Measurements from ENCODE around the gene INPPL1.

The INPPL1 gene

GRCh38 chr11:72225411-72225951 lies 914 bp downstream of the INPPL1 start:
- TF ChIP-seq SIN3A (IDR thresholded peaks at IDR 0.05; ENCODE audit: borderline replicate concordance, insufficient read depth, low read length), result no peak
- no peak for TF ChIP-seq FOXP2 (optimal IDR thresholded peaks at IDR 0.05; ENCODE audit: borderline replicate concordance, extremely low read depth, extremely low read length, insufficient read depth)
- TF ChIP-seq, protein P1, sequence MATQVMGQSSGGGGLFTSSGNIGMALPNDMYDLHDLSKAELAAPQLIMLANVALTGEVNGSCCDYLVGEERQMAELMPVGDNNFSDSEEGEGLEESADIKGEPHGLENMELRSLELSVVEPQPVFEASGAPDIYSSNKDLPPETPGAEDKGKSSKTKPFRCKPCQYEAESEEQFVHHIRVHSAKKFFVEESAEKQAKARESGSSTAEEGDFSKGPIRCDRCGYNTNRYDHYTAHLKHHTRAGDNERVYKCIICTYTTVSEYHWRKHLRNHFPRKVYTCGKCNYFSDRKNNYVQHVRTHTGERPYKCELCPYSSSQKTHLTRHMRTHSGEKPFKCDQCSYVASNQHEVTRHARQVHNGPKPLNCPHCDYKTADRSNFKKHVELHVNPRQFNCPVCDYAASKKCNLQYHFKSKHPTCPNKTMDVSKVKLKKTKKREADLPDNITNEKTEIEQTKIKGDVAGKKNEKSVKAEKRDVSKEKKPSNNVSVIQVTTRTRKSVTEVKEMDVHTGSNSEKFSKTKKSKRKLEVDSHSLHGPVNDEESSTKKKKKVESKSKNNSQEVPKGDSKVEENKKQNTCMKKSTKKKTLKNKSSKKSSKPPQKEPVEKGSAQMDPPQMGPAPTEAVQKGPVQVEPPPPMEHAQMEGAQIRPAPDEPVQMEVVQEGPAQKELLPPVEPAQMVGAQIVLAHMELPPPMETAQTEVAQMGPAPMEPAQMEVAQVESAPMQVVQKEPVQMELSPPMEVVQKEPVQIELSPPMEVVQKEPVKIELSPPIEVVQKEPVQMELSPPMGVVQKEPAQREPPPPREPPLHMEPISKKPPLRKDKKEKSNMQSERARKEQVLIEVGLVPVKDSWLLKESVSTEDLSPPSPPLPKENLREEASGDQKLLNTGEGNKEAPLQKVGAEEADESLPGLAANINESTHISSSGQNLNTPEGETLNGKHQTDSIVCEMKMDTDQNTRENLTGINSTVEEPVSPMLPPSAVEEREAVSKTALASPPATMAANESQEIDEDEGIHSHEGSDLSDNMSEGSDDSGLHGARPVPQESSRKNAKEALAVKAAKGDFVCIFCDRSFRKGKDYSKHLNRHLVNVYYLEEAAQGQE (IDR thresholded peaks at IDR 0.05; ENCODE audit: insufficient read depth in 1 of 2, low read depth in 2 of 2, low read length in 2 of 2), result no peak

DNA sequence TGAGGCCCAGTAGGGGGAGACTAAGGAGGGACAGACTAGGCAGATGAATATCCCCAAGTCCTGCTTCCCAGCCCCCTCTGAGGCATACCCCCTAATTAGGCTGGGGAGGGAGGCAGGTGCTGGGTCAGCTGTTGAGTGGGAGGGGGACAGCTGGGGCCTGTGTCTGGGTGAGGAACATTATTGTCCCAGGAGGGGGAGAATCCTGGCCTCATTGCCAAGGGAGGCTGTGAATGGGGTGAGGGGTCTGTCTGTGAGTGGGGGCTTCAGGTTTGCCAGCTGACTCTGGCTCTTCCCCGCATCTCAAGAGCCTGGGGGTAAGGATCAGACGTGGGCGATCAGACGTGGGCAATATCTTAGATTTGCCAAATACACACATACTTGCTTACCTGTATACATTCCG lies 2.1 kb downstream of the INPPL1 start:
- no peak for TF ChIP-seq TAF1 (IDR thresholded peaks at IDR 0.05; ENCODE audit: borderline replicate concordance, insufficient read depth, low read length)
- TF ChIP-seq POLR2AphosphoS5 (IDR thresholded peaks at IDR 0.05; ENCODE audit: low read depth, low read length), result no peak
- TF ChIP-seq SIN3A (IDR thresholded peaks at IDR 0.05; ENCODE audit: borderline replicate concordance, insufficient read depth, low read length), result no peak
- TF ChIP-seq, protein P1 (IDR thresholded peaks at IDR 0.05; ENCODE audit: insufficient read depth in 1 of 2, low read depth in 2 of 2, low read length in 2 of 2), result no peak
- no peak for TF ChIP-seq FOXP2 (optimal IDR thresholded peaks at IDR 0.05; ENCODE audit: borderline replicate concordance, extremely low read depth, extremely low read length, insufficient read depth)

DNA sequence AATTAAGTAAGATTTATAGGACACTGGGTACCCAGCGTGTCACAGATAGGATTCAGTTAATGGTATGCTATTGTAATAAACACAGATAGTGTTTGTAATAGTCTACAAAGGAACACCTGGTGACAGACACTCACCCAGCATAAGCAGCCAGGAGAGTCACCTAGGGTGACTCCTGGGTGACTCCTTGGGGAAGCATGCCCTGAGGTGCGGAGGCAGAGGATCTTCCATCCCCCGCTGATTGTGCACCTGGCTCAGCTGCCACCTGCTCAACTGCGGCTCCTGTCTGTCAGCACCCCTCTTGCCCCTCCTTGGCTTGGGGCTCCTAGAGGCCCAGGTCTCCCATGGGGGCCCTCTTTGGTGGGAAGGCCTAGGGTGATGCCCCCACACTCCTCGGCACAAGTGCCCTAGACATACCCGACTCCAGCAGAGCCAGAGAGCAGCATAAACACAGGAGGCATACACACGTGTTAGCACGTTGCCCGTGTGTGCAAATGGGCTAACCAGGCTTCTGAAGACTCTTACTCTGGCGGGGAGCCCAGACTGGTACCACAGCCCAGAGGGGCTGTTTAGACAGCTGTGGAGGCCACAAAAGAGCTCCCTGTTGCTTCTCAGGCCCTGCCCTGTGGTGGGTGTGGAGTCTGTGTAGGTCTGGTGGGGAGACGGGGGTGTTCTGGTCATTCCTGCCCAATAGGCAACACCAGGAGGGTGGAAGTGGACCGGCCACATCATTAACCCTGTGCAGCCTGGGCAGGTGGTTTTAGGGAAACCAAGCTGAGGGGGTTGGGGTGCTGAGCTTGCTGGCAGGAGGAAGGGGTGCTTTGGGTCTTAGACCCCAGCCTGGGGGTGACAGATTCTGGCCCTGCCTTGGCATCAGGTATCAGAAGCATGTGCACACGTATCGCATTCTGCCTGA lies 3.0 kb downstream of the INPPL1 start:
- TF ChIP-seq SIN3A (IDR thresholded peaks at IDR 0.05; ENCODE audit: borderline replicate concordance, insufficient read depth, low read length) (no peak), TAF1 (IDR thresholded peaks at IDR 0.05; ENCODE audit: borderline replicate concordance, insufficient read depth, low read length) (no peak), POLR2AphosphoS5 (IDR thresholded peaks at IDR 0.05; ENCODE audit: low read depth, low read length) (no peak; the same call in 1 of the 2 replicates), FOXP2 (optimal IDR thresholded peaks at IDR 0.05; ENCODE audit: borderline replicate concordance, extremely low read depth, extremely low read length, insufficient read depth) (no peak)
- TF ChIP-seq, protein P1 (IDR thresholded peaks at IDR 0.05; ENCODE audit: insufficient read depth in 1 of 2, low read depth in 2 of 2, low read length in 2 of 2), result no peak

GRCh38 chr11:72228229-72228843 lies 3.8 kb downstream of the INPPL1 start:
- TF ChIP-seq TAF1 (IDR thresholded peaks at IDR 0.05; ENCODE audit: borderline replicate concordance, insufficient read depth, low read length) (no peak), FOXP2 (optimal IDR thresholded peaks at IDR 0.05; ENCODE audit: borderline replicate concordance, extremely low read depth, extremely low read length, insufficient read depth) (no peak), POLR2AphosphoS5 (IDR thresholded peaks at IDR 0.05; ENCODE audit: low read depth, low read length) (no peak), SIN3A (IDR thresholded peaks at IDR 0.05; ENCODE audit: borderline replicate concordance, insufficient read depth, low read length) (no peak)
- TF ChIP-seq, protein P1 (IDR thresholded peaks at IDR 0.05; ENCODE audit: insufficient read depth in 1 of 2, low read depth in 2 of 2, low read length in 2 of 2), result no peak
